HFFc6 (cell line): ENCODE results near the gene SPEG. TPM values are rescaled to one million over a fixed set of nuclear protein-coding genes. Genes with fewer than 3 reads are reported as not detected.

Experiments used
- DNase-seq: peaks from one replicate; pipeline ENCODE4 v3.0.0-alpha.2; 2018
- H3K27ac Mint-ChIP-seq: 2 replicates; pipeline ENCODE4 v1.8.0; 2020; ENCODE audit warnings: mild to moderate bottlenecking, mixed read lengths
- H3K27me3 Mint-ChIP-seq: 2 replicates; pipeline ENCODE4 v1.8.0; 2021; ENCODE audit warnings: mild to moderate bottlenecking, moderate library complexity, mixed read lengths; ENCODE audit not compliant: insufficient read depth
- H3K36me3 Mint-ChIP-seq: 2 replicates; pipeline ENCODE4 v1.8.0; 2021; ENCODE audit warnings: low read depth, mixed read lengths
- H3K4me1 Mint-ChIP-seq: 2 replicates; pipeline ENCODE4 v1.8.0; 2020; ENCODE audit warnings: low read depth, mixed read lengths
- H3K4me3 Mint-ChIP-seq: 2 replicates; pipeline ENCODE4 v1.8.0; 2020; ENCODE audit warnings: mild to moderate bottlenecking, moderate library complexity, mixed read lengths
- H3K9me3 Mint-ChIP-seq: 2 replicates; pipeline ENCODE4 v1.8.0; 2020; ENCODE audit warnings: mild to moderate bottlenecking, mixed read lengths
- CTCF ChIP-seq: fragments of 200-600 bp; sonication (generic); IDR thresholded peaks from 2 replicates; pipeline ENCODE4 v1.5.0; 2021; ENCODE audit warnings: antibody characterized with exemption, mild to moderate bottlenecking
- total RNA-seq, 6 experiments: library from RNA; stranded (reverse); fragmentation: NEBNext Ultra II Directional; extraction: Animal tissue kit (Norgen Biotek cat#: 25700); gene quantifications; 2 replicates in 1 of 6; 3 replicates in 5 of 6; pipeline ENCODE4 v1.2.3, GENCODE V29; 2021

SPEG gene
- total RNA-seq, 6 experiments from 2014 or later, result 80.9 to 89.5 (median 84.7) TPM

DNA sequence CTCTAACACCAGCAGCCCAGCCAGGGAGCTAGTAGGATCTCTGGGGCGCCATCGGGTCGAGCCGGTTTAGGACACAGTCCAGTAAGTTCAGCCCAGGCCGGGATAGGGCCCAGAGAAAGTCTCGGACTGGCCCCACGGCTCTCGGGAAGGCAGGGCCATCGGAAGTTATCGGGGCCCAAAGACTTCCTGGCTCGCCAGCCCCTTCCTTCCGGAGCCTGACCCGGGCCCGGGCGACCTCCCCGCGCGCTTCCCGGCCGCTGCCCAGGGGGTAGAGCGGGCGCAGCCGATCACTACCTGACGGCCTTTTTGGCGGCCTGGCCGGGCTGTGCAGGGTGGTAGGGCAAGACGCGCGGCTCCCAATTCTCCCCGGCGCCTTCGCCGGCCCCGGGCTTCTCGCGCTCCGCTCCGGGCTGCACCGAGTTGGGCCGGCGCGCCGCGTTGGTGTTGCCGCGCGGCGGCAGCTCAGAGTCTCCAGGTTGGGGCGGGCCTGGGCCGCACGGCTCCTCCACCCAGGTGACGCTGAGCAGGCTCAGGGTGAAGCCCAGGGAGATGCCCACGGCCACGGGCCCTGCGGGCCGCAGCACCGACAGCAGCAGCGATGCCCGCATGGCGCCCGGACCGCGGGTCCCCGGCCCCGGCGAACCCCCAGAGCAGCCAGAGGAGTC lies 108.4 kb downstream of the SPEG start:
- Mint-ChIP-seq H3K27ac (peak overlapping the region; percentile 78), H3K4me1 (peaks cover 22% of the 10 kb centered on the region), H3K36me3 (peaks cover 15% of the 10 kb centered on the region), H3K4me3 (peak overlapping the region; percentile 97), H3K27me3 (peaks cover 3% of the 10 kb centered on the region), H3K9me3 (no peaks in the 10 kb centered on the region)
- DNase-seq, result peak; percentile 17
- no peak for TF ChIP-seq CTCF

- Mint-ChIP-seq H3K9me3 (no peaks in the 10 kb centered on the region), H3K4me3 (peak within 1 kb of the TSS; percentile 97), H3K36me3 (peaks cover 15% of the 10 kb centered on the region), H3K4me1 (peaks cover 18% of the 10 kb centered on the region), H3K27ac (peak within 1 kb of the TSS; percentile 78), H3K27me3 (peaks cover 3% of the 10 kb centered on the region)
- TF ChIP-seq CTCF, result no peak
- peak; percentile 96 for DNase-seq
Observed at GRCh38 chr2:219543596-219544358, 109.1 kb downstream of the SPEG start, which contains the start of the genes CHPF and TMEM198. Gene CHPF (minus strand): TSS chr2:219543809. CDS start chr2:219543538, 271 bp downstream. Gene TMEM198 (plus strand): TSS chr2:219544028. CDS start chr2:219544728, 700 bp downstream.

- Mint-ChIP-seq H3K27ac (no peak overlapping the region), H3K4me1 (peaks cover 17% of the 10 kb centered on the region), H3K4me3 (peak overlapping the region; percentile 97), H3K9me3 (no peaks in the 10 kb centered on the region), H3K27me3 (peaks cover 3% of the 10 kb centered on the region), H3K36me3 (peaks cover 15% of the 10 kb centered on the region)
- TF ChIP-seq CTCF, result no peak
- DNase-seq, result no peak
Observed at GRCh38 chr2:219544567-219544966, 109.9 kb downstream of the SPEG start.

GRCh38 chr2:219545295-219545942 lies 110.8 kb downstream of the SPEG start:
- Mint-ChIP-seq H3K27ac (no peak overlapping the region), H3K27me3 (peaks cover 3% of the 10 kb centered on the region), H3K4me3 (no peak overlapping the region), H3K9me3 (no peaks in the 10 kb centered on the region), H3K4me1 (peaks cover 17% of the 10 kb centered on the region), H3K36me3 (peaks cover 15% of the 10 kb centered on the region)
- DNase-seq, result no peak
- TF ChIP-seq CTCF, result no peak

DNA sequence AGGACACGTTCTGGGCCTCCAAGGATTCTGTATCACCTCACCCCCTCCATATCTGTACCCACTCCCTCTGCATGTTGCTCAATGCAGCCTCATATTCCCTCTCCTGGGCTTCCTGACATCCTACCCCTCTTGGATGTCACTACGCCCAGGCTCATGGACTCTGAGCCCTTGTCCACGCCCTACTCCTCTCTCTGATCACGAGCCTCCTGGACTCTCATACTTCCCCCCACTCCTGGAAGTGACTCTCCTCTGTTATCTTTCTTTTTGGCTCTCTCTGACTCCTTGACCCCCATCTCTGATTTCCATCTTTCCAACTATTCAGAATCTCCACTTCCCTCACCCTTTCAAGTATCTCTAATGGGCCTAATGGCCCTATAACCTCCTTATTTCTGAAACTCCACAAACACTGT lies 111.3 kb downstream of the SPEG start:
- Mint-ChIP-seq H3K9me3 (no peaks in the 10 kb centered on the region), H3K36me3 (peaks cover 11% of the 10 kb centered on the region), H3K4me3 (no peak overlapping the region), H3K4me1 (peaks cover 19% of the 10 kb centered on the region), H3K27me3 (peaks cover 3% of the 10 kb centered on the region), H3K27ac (no peak overlapping the region)
- no peak for TF ChIP-seq CTCF
- DNase-seq, result no peak
